Hematopoietic multipotent progenitor cell treated with erythropoietin and hydrocortisone succinate and interleukin-3 and kit ligand, for 17 days (in vitro differentiated cells): Measurements from ENCODE around the gene INPP5A.

Experiments used
- DNase-seq: peaks from one replicate; pipeline ENCODE4 v3.0.0-alpha.2; 2015; ENCODE audit warnings: low spot score

INPP5A gene

DNA sequence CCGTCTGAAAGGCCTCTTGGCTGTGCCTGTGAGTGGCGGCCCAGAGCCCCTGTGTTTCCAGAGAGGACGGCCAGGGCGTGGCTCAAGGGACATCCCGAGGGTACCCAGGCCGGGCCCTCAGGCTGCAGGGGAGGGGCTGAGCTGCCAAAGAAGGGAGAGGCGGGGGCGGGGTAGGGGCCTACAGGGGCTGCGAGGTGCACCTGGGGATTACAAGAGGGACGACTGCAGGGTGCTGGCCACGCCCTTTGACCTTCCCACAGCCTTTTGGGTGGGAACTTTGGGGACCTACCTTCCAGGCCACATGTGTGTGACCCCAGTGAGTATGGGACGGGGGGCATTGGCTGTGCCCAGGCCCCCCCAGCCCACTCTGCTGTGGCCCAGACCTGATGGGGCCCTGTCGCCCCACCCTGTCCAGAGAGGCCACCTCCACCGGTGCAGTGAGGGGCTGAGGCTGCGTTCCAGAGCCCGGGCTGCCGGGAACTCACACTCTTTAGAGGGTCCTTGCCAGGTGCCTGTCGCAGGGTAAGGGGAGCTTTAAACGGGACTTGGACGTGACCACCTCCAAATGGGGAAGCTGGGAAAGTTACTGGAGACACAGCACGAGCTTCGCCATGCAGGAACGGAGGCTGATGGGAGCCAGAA is 267.3 kb downstream of the INPP5A start:
- DNase-seq: no peak

DNA sequence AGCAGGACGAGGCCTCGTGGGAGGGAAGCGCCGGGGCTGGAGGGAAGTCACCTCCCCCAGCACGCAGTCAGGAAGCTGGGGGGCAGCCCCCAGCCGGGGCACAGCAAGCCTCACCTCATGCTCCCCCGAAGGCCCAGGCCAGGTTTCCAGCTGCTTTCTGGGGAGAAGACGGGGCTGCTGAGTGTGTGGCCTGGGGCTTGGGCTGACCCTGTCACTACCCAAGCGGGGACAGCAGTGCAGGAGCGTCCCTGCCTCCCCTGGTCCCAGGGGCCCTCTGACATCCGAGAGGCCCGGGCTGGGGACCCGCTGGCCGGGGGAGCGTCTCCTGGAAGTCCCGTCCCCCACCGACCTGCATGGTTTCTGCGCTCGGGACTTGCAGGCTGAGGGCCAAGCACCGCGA is 268.0 kb downstream of the INPP5A start:
- DNase-seq: no peak

DNA sequence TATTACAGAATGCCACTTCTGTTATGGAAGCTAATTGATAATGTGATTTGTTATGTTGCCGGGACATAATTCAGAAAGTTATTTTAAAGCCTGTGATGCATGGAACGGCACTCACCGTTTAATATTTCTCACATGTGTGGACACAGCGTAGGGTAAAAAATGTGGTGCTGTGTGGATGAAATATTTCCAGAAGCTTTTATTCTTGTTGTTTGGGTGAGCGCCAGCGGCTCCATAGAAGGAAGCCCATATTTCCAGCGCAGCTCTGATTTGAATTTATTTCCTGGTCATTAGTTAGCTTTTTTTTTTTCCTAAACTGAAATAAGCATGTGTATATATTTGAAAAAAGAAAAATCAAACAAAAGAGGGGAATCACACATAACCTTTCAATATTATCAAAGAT is 268.5 kb downstream of the INPP5A start:
- no peak for DNase-seq

DNA sequence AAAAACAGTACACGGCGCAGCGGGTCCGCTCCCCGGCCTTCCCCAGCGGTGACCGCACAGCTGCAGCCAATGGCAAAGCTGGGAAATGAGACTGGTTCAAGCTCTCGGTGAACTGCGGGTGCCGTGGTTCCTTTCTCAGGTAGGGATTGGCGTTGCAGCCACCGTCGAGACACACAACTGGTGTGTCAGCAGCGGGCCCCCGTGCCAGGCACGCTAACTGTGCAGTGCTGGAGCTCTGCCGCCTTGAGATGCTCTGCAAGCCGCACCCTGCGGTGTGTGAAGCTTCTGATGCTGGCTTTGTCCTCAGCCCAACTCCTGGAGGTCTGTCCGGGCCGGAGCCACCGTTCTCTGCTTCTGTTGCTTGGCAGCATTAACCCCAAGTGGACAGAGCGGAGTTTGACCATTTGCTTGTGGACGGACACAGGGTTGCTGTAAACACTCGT is 269.0 kb downstream of the INPP5A start:
- DNase-seq: no peak

DNA sequence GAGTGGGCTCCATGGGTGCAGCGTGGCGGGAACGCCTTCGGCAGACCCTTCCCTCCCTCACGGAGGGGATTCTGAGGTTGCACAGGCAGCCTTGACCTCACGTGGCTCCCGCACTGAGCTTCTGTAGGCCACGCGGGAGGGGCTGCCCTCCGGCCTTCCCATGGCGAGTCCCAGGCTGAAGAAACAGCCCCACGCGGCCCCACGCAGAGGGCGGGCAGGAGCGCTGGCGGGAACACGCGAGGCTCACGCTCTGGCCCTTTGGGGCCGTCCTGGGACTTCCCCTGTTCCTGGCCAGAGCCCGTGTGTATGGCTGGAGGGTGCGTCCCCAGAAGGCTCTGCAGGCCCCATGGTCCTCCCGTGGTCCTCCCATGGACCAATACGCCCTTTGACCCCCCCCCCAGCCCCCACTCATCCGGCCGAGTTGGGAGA is 270.0 kb downstream of the INPP5A start:
- no peak for DNase-seq

DNA sequence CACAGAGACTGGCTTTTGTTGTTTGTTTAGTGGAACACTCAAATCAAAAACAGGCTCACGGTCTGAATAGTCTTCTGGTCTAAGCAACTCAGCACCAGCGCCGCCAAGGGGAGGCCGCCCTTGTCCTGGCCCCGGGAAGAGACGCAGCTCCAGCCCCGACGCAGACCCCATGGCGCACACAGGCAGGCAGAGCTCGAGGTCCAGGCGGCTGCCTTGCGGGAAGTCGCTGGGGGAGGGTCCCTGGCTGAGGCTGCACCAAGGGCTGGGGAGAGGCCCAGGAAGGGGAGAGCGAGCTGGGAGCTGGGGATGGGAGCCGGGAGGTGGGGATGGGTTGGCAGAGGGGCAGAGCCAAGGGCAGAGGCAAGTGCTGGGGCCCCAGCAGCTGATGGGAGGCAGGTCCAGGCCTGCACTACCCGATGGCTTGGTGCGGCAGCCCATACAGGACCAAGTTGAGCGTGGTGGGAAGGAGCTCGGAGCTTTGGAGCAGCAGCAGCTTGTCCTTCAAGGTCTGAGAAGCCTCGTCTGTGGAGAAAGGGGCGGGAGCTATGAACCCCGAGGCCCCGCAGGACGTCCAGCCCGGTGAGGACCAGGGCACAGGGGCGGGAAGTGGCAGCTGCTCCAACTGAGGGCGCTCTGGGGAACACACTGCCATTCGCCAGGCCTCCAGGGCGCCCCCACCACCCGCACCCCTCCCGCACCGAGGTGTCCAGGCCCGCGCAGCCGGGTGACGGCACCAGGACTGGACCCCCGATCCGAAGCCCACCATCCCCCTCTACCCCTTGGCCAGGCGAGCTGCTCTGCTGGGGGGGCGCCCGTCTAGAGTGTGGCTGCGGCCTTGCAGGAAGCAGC is 271.0 kb downstream of the INPP5A start:
- DNase-seq: no peak

DNA sequence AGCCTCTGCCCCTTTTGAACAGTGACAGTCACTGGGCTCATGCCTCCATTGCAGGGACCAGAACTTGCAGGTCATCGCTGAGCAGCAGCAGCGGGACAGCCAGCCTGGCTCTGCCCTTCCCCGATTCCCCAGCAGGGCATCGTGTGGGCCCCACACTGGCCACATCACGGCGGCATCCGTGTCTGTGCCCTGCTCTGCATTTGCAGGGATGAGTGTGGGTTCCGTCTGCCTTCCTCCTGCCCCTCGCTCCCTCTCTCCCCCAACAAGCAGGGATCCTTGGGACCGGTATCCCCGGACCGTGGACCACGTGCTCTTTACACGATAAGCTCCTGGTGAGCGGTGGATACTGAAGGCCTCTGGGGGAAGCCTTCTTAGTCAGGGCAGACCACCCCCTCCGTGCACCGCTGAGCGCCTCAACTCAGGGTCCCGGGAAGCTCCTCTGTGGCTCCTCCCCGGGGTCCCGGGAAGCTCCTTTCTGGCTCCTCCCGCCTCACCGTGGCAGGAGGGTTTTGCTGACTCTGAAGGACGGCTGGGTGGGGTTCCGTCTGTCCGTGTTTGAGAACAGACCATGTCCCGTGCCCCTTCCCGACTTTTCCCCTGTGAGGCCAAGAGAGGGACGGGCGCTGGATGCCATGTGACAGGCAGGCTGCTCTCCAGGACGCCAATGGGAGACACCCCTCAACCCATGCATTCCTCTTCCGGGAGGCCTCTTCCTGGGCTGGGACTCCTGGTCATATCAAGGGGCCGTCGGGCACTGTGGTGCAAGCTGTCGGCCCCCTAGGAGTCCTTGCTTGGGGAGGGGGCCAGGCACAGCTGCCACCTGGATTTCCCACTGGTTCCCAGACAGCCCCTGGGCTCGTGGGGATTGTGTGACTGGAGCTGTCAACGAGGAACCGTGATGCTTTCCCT is 271.9 kb downstream of the INPP5A start:
- DNase-seq: no peak

DNA sequence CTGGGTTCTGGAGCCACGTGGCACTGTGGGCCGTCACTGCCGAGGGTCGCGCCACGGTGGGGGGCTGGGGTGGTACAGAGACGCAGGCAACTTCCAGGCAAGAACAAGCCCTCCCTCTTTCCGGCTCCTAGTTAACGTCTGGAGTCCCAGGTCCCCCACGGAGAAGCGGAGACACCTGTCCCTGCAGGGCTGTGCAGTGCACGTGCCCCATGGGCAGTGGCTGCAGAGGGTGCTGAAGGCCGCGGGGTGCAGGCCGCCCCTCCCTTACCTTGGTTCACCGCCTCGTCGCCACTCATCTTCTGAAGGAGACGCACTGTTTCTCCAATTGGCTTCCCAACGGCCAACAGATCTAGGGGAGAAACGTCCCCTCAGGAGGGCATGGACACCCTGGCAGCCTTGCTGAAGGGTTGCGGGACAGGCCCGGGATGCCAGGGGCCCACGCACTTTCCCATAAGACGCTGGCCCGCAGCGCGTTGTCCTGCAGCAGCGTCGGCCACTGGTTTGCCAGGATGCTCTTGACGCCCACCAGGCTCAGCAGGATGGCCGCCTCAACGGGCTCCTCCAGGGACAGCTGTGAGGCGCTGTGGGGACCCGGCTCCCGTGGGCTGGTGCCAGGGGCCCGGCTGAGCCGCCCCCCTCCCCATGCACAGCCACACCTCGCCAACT is 272.7 kb downstream of the INPP5A start:
- DNase-seq: no peak

DNA sequence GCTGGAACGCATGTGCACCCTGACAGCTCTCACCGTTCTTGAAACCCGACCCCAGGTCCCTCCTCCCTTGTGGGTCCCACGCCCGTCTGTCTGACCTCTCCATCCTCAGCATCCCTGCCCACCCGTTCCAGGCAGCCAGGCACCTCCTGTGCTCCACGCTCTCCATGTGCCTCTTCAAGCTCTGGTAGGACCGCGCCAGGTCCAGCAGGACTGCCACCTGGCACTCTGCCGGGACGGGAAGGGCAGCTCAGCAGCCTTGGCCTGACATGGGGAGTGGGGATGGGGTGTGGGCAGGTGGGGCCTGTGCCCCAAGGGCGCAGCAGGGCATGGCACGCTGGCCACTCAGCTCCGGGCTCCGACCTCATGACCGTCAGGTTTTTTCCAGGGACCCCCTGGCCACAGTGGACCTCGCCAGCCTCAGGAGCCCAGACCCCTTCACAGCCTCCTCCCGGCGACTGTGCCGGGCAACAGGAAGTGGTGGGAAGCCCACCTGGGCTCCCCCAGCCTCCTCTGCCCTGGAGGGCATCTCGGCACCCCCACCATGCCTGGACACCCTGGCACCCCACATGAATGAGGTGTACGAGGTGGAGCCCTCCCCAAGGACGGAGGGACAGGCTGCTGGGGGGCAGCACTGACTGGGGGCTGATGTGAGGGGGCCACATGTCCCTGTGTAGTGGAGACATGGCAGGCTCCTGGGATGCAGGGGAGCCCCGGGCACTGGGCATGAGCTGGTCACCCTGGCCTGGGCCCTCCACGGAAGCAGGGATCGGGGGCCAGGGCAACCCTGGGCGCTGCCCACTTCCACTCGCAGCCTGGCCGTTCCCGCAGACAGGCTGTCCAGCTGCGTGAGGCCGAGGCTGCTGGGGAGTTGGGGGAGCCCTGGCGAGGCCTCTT is 273.5 kb downstream of the INPP5A start:
- DNase-seq: no peak

DNA sequence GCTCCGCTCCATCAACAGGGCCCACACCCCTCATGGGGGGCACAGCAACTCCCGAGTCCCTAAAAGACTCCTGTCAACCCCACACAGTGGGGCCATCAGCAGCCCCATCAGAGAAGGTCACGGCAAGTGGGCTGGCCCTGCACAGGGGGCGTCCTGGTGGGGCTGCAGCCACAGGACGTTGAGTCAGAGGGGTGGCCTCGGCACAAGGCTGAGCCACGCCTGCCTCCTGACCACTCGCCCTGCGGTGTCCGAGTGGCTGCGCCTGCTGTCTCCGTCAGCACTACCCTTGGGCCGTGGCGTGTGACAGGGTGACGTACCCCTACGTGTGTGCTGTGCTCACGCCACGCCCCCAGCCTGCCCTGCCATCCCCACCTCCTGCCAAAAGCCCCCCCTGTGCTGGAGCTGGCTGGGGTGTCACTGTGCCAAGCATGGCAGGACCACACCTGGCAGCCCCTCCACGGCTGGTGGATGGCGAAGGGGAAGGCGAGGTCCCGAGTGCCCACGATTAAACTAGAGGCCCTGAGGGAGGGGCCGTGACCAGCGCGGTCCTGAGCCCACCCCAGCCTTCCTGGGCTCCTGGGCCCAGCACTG is 274.4 kb downstream of the INPP5A start:
- DNase-seq: no peak

DNA sequence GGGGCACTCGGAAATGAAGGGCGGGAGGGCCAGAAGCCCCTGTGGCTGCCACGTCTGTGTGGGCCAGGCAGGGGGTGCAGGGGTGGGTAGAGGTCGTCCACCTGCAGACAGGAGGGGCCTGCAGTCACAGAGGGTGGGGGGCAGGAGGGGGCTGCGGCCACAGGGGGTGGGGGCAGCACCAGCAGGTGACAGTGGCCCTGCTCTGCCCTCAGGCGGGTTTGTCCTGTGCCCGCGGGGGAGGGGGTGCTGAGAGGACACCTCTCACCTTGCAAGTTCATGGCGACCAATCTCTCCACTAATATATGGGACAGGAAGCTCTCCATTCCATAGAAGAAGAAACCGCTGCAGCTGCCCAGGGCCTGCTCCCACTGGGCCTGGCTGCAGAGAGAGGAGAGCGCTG is 274.9 kb downstream of the INPP5A start:
- DNase-seq: no peak

DNA sequence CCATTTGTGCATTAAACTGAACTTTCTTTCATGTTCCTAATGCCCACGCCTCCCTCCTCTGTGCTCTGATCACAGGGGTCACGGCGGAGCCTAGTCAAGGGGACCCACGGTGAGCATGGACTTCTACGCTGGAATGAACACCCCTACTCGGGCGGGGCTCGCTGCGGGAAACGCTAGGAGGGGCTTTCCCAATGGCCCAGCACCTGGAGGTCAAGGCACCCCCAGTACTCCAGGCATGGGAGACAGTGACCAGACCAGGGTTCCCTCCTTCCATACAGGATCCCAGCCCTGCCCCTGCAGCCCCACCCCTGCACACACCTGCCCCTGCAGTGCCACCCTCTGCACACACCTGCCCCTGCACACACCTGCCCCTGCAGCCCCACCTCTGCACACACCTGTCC is 275.4 kb downstream of the INPP5A start:
- no peak for DNase-seq

DNA sequence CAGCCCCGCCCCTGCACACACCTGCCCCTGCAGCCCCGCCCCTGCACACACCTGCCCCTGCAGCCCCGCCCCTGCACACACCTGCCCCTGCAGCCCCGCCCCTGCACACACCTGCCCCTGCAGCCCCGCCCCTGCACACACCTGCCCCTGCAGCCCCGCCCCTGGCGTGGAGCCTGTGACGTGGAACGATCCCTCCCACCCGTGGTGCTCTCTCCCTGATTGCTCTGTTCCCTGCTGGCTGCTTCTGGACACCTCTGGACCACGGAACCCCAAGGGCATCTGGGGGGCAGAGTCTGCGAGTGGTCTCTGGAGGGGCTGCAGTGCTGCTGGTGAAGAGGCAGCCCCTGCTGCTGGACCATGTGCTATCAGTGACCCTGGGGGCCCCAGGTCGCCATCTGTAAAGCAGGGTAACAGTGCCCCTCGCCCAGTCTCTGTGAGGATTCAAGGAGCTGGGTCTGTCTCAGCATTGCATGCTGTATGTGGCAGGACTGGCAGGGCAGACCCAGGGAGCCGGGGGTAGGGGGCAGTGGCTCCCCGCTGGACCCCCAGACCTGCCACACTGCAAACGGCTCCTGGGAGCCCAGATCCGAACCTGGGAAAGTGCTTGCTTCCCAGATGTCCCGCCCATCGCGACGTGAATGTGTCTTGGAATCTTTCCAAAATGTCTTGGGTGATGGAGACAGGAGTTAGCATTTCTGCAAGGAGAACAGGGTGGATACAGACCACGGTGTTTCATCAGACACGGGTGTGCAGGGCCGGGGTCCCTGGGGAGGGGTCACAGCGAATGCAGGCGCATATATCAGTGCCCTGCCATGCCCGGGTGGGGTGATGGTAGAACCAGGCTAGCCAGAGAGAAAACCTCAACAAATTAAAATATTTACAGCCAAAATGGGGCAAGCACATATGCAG is 276.2 kb downstream of the INPP5A start:
- DNase-seq: no peak

DNA sequence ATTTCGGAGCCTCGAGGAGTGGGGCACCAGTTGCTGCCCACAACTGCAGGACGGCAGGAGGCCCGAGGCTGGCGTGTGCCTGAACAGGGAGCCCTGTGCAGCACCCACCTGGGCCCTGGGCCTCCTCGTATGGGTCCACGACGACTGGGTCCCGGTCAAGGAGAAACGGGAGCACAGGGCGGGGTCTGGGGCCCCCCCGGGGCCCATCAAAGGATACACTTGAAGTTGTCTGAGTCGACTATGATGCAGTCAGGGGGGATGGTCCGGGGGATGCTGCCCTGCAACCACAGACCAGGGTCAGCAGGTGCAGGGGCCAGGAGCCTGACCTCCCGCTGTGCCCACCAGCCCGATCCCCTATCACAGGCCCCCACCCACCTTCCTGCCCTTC is 276.9 kb downstream of the INPP5A start:
- no peak for DNase-seq

DNA sequence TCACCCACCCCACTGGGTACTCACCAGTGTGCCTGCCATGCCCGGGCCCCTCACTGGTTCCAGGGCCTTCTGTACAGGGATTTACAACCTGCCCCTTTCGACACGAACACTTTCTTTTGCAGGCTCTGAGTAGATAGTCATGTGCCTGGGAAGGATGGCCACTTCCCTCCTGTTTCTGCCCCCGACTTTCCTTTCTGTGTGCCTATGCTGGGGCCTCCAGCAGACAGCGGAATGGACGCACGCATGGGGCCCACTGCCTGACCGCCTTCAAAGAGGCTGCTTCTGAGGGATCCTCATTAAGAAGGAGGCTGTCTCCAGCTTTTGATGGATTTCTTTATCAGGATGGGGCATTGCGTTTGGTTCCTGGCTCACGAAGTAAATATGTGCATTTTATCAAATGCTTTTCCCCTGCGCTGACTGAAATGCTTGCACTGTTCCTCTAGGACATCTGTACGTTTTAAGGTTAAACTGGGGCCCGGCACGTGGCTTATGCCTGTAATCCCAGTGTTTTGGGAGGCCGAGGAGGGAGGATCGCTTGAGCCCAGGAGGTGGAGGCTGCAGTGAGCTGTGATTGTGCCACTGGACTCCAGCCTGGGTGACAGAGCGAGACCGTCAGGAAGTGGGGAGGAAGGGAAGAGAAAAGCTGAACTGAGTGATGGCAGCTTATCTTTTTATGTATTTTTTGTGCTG is 277.7 kb downstream of the INPP5A start:
- no peak for DNase-seq

DNA sequence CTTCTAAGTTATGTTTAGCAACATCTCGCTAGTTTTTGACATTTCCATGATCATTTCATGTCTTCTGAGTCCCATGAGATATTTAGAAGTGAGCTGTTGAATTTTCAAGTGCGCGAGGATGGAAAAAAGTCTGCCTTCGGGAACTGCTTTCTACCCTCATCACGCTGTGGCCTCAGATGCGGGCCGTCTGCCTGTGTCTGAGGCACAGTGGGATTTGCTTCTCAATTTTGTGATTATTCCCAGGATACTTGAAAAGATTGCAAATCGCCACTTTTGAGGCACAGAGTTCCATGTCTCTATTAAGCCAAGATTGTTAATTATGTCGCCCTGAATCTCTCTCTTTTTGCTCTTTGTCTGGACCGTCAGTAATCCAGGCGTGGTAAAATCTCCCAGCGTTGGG is 279.1 kb downstream of the INPP5A start:
- DNase-seq: no peak

DNA sequence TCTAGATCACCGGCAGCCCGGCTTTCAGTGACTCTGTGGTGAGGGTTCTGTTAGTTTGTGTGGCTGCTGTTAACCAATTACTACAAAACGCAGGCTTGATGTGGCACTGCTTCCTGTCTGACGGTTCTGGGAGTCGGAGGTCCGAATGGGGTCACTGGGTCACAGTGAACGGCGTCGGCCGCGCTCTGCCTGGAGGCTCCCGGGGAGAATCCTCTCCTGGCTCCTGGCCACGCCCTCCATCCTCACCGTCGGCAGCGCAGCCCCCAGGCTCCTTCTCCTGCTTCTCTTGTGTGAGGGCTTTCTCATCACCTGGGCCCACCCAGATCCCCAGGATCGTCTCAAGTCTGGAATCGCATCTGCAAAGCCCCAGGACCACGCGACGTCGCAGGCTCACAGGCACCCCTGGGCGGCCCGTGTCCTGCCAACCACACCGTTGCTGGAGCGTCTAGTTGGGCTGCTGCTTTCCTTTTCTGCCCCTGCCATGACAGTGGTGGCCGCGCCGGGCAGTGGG is 280.2 kb downstream of the INPP5A start:
- no peak for DNase-seq

DNA sequence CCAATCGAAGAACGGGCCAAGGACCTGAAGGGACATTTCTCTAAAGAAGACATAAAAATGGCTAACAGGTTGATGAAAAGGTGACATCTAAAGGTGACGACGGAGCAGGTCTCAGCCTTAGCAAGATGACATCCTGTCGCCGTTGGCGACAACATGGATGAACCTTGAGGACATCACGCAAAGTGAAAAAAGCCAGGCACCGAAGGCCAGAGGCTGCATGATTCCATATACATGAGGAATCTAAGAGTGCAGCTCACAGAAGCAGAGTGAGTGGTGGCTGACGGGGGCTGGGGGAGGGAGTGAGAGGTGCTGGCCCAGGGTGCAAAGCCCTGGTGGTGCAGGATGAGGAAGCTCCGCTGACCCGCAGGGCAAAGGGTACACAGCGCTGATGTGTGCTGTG is 282.5 kb downstream of the INPP5A start:
- no peak for DNase-seq
